Dermis microvascular lymphatic vessel endothelial cell (primary cell): ENCODE data around the gene FBXO15. TPM values are rescaled to one million over a fixed set of nuclear protein-coding genes. Genes with fewer than 3 reads are reported as not detected.

Experiments used
- DNase-seq, 2 donors: peaks; one replicate each; pipeline versions ENCODE4 v3.0.0 to v3.0.0-alpha.2; 2010; ENCODE audit warnings: low read depth in 2 of 2
- total RNA-seq: library from RNA; depleted of rRNA; stranded (reverse); fragments of >200 nt; gene quantifications from 2 replicates; pipeline ENCODE4 v1.2.1, GENCODE V29; 2014

The FBXO15 gene
- total RNA-seq, 1 donor from 2014 or later, result 0.13 TPM

- DNase-seq, result no peak
These were observed 84.6 kb downstream of the FBXO15 start for GRCh38 chr18:74063023-74063422.

- no peak for DNase-seq
These were observed 85.6 kb downstream of the FBXO15 start for GRCh38 chr18:74062037-74062436.

GRCh38 chr18:74060579-74060978 is 87.1 kb downstream of the FBXO15 start:
- no peak for DNase-seq

GRCh38 chr18:74050807-74051206 is 96.8 kb downstream of the FBXO15 start:
- DNase-seq, result no peak

GRCh38 chr18:74040459-74041332 is 106.9 kb downstream of the FBXO15 start:
- no peak for DNase-seq

GRCh38 chr18:74040008-74040407 is 107.6 kb downstream of the FBXO15 start:
- no peak for DNase-seq

- no peak for DNase-seq
These were observed 118.5 kb downstream of the FBXO15 start for GRCh38 chr18:74029161-74029560.

Other genes starting within 250 kb of the FBXO15 start
- 18.5 and 19.6 TPM in 2 replicates for gene TIMM21, start 689 bp upstream of the FBXO15 start, total RNA-seq
- 32.3 and 34.0 TPM in 2 replicates for gene CYB5A, start 144.1 kb upstream of the FBXO15 start, total RNA-seq
- not detected in 2 replicates for gene C18orf63, start 168.0 kb upstream of the FBXO15 start, total RNA-seq